ENCODE measurements around the gene BAZ2A. TPM values are rescaled to one million over a fixed set of nuclear protein-coding genes. Genes with fewer than 3 reads are reported as not detected.

BAZ2A gene
- total and polyA plus RNA-seq, 2 donors (not counting 3 experiments of a cell fraction or from before 2014, with no cell fraction given), result 56.0 to 91.4 TPM

GRCh38 chr12:56599797-56600196 lies 30.3 kb downstream of the BAZ2A start:
- intact Hi-C loops (cut with micrococcal nuclease), result no loop called here
- no peaks in the 10 kb centered on the region for H4K20me1 ChIP-seq (replicated peaks; ENCODE audit: control insufficient read depth, extremely low read depth, insufficient read depth, low read length)

More at GRCh38 chr12:56599797-56600196, 30.3 kb downstream of the BAZ2A start:
- Histone ChIP-seq H3K79me2 (ENCODE audit: control insufficient read depth, insufficient read depth, low read length) (no peaks in the 10 kb centered on the region), H3K4me2 (ENCODE audit: insufficient read depth, low read length) (no peak overlapping the region), H3K36me3 (ENCODE audit: control insufficient read depth in 2 of 2, extremely low read depth in 1 of 2, insufficient read depth in 2 of 2, low read length in 2 of 2) (peaks cover 41 to 56% of the 10 kb centered on the region in 2 experiments), H3K9me1 (replicated peaks; ENCODE audit: control insufficient read depth, extremely low read depth, insufficient read depth, low read length) (no peaks in the 10 kb centered on the region), H3K4me1 (ENCODE audit: control insufficient read depth, extremely low read depth, insufficient read depth, low read length) (no peaks in the 10 kb centered on the region), H3K27ac (ENCODE audit: insufficient read depth, low read depth, low read length) (no peak overlapping the region), H2AFZ (ENCODE audit: low read depth, low read length) (no peak overlapping the region), H3K9ac (replicated peaks; ENCODE audit: extremely low read depth, insufficient read depth, low read length) (no peak overlapping the region), H3K27me3 (ENCODE audit: control insufficient read depth in 2 of 2, insufficient read depth in 2 of 2, low read length in 2 of 2) (no peaks in the 10 kb centered on the region), H3K4me3 (replicated peaks in 1 of 3; ENCODE audit: insufficient read depth in 1 of 3, low read depth in 1 of 3, low read length in 3 of 3) (no peak overlapping the region), H3K9me3 (replicated peaks; ENCODE audit: control insufficient read depth, insufficient read depth, low read length) (no peaks in the 10 kb centered on the region)
- dilution Hi-C loops (cut with MboI; ENCODE audit: extremely low pct_ligation_motif_present, low sequenced_read_pairs), result no loop called here
- no TSS peak for BruUV-seq (replicated peaks)
- POLR2A ChIA-PET, result no interaction called here
- FAIRE-seq (no peak), DNase-seq (ENCODE audit: low read depth, low spot score) (no peak)
- CTCF ChIA-PET, result interaction anchor here (4.1 kb wide), 1 partner anchor 37 kb away, joined by 14 read pairs; no protein-coding TSS in a partner anchor
- TF ChIP-seq MYC (IDR thresholded peaks at IDR 0.05; ENCODE audit: low read depth, low read length), result no peak
- TF ChIP-seq MAX (IDR thresholded peaks at IDR 0.05; ENCODE audit: insufficient read depth, insufficient read length), result no peak
- TF ChIP-seq JUN (IDR thresholded peaks at IDR 0.05; ENCODE audit: borderline replicate concordance, insufficient read depth, insufficient read length, low read depth), result no peak
- TF ChIP-seq GATA2 (IDR thresholded peaks at IDR 0.05; ENCODE audit: insufficient read depth, insufficient read length, low read depth, low read length), result no peak
- TF ChIP-seq CTCF (IDR thresholded peaks at IDR 0.05; ENCODE audit: extremely low read depth in 1 of 2, insufficient read depth in 1 of 2, low read depth in 1 of 2, low read length in 2 of 2), result no peak
- no peak for TF ChIP-seq EZH2 (IDR thresholded peaks at IDR 0.05; ENCODE audit: borderline replicate concordance, low read depth, low read length, severe bottlenecking)
- TF ChIP-seq POLR2AphosphoS5 (IDR thresholded peaks at IDR 0.05; ENCODE audit: insufficient read depth, low read depth, low read length), result no peak
- no peak for TF ChIP-seq POLR2A (IDR thresholded peaks at IDR 0.05; ENCODE audit: low read depth, low read length)
- no peak for TF ChIP-seq FOS (IDR thresholded peaks at IDR 0.05; ENCODE audit: borderline replicate concordance, insufficient read depth, low read length)
